Measurements from ENCODE around the gene DGKI. TPM values are rescaled to one million over a fixed set of nuclear protein-coding genes. Genes with fewer than 3 reads are reported as not detected.

Gene DGKI
- total and polyA plus RNA-seq, 2 donors (not counting 1 experiment from before 2014, with no cell fraction given): not detected

- TF ChIP-seq EZH2 (IDR thresholded peaks at IDR 0.05; ENCODE audit: borderline replicate concordance, insufficient read depth, low read depth, low read length, poor library complexity, severe bottlenecking): no peak
- TF ChIP-seq CTCF (IDR thresholded peaks at IDR 0.05): no peak
- no peaks in the 10 kb centered on the region for H3K9me3 ChIP-seq (ENCODE audit: control extremely low read depth in 1 of 3, control insufficient read depth in 2 of 3, insufficient read depth in 1 of 3, low read length in 2 of 3)
- intact Hi-C loops (cut with micrococcal nuclease): no loop called here
- CTCF ChIA-PET: no interaction called here
- no peaks in the 10 kb centered on the region for H3K9me3 Mint-ChIP-seq (ENCODE audit: insufficient read depth)
- H3K79me2 ChIP-seq (ENCODE audit: control insufficient read depth, insufficient read depth, low read length): no peaks in the 10 kb centered on the region
- no peak overlapping the region for H3K4me2 ChIP-seq (replicated peaks; ENCODE audit: low read depth, low read length, poor library complexity, severe bottlenecking)
- no peak overlapping the region for H3K4me3 Mint-ChIP-seq
- H2AFZ ChIP-seq (ENCODE audit: insufficient read depth, low read depth, low read length, poor library complexity, severe bottlenecking): no peak overlapping the region
- no peaks in the 10 kb centered on the region for H3K4me1 ChIP-seq (ENCODE audit: control insufficient read depth in 2 of 2, insufficient read depth in 2 of 2, low read length in 2 of 2)
- no peak overlapping the region for H3K4me3 ChIP-seq (ENCODE audit: control extremely low read depth in 1 of 5, extremely low read depth in 1 of 5, insufficient read depth in 1 of 5, low read depth in 2 of 5, low read length in 4 of 5)
- no peaks in the 10 kb centered on the region for H3K4me1 Mint-ChIP-seq
- H3K27ac Mint-ChIP-seq: no peak overlapping the region
- POLR2A ChIA-PET: no interaction called here
- no peaks in the 10 kb centered on the region for H3K27me3 ChIP-seq (replicated peaks in 1 of 4; ENCODE audit: control extremely low read depth in 1 of 4, control insufficient read depth in 3 of 4, insufficient read depth in 4 of 4, low read length in 3 of 4)
- no peaks in the 10 kb centered on the region for H3K27me3 Mint-ChIP-seq
- ATAC-seq (ENCODE audit: low read depth) (no peak), DNase-seq (no peak)
- no peak overlapping the region for H3K9ac ChIP-seq (ENCODE audit: low read length)
- H4K20me1 ChIP-seq (ENCODE audit: control insufficient read depth, insufficient read depth, low read length, poor library complexity, severe bottlenecking): no peaks in the 10 kb centered on the region
- H3K36me3 ChIP-seq (replicated peaks in 1 of 2; ENCODE audit: control extremely low read depth in 1 of 2, control insufficient read depth in 1 of 2, extremely low read depth in 1 of 2, insufficient read depth in 2 of 2, low read length in 1 of 2): no peaks in the 10 kb centered on the region
- WGBS (ENCODE audit: insufficient coverage): no CpG with 5 or more reads among the region's 3 CpGs
- H3K27ac ChIP-seq (ENCODE audit: low read length in 2 of 2): no peak overlapping the region
These were observed 439.7 kb downstream of the DGKI start for GRCh38 chr7:137407078-137407477.

- no peak overlapping the region for H3K4me3 Mint-ChIP-seq
- H3K27me3 Mint-ChIP-seq: no peaks in the 10 kb centered on the region
- Histone ChIP-seq H3K36me3 (replicated peaks in 1 of 2; ENCODE audit: control extremely low read depth in 1 of 2, control insufficient read depth in 1 of 2, extremely low read depth in 1 of 2, insufficient read depth in 2 of 2, low read length in 1 of 2) (no peaks in the 10 kb centered on the region), H3K79me2 (ENCODE audit: control insufficient read depth, insufficient read depth, low read length) (no peaks in the 10 kb centered on the region), H3K4me2 (replicated peaks; ENCODE audit: low read depth, low read length, poor library complexity, severe bottlenecking) (no peak overlapping the region), H2AFZ (ENCODE audit: insufficient read depth, low read depth, low read length, poor library complexity, severe bottlenecking) (no peak overlapping the region), H3K4me1 (ENCODE audit: control insufficient read depth in 2 of 2, insufficient read depth in 2 of 2, low read length in 2 of 2) (no peaks in the 10 kb centered on the region), H3K4me3 (ENCODE audit: control extremely low read depth in 1 of 5, extremely low read depth in 1 of 5, insufficient read depth in 1 of 5, low read depth in 2 of 5, low read length in 4 of 5) (no peak overlapping the region), H3K27me3 (replicated peaks in 1 of 4; ENCODE audit: control extremely low read depth in 1 of 4, control insufficient read depth in 3 of 4, insufficient read depth in 4 of 4, low read length in 3 of 4) (no peaks in the 10 kb centered on the region), H3K27ac (ENCODE audit: low read length in 2 of 2) (no peak overlapping the region), H4K20me1 (ENCODE audit: control insufficient read depth, insufficient read depth, low read length, poor library complexity, severe bottlenecking) (no peaks in the 10 kb centered on the region), H3K9ac (ENCODE audit: low read length) (no peak overlapping the region), H3K9me3 (ENCODE audit: control extremely low read depth in 1 of 3, control insufficient read depth in 2 of 3, insufficient read depth in 1 of 3, low read length in 2 of 3) (no peaks in the 10 kb centered on the region)
- POLR2A ChIA-PET: no interaction called here
- WGBS (ENCODE audit: insufficient coverage): 70% methylated on average over 4 of the region's 5 CpGs
- ATAC-seq (ENCODE audit: low read depth) (no peak), DNase-seq (no peak)
- H3K9me3 Mint-ChIP-seq (ENCODE audit: insufficient read depth): no peaks in the 10 kb centered on the region
- H3K27ac Mint-ChIP-seq: no peak overlapping the region
- H3K4me1 Mint-ChIP-seq: no peaks in the 10 kb centered on the region
- intact Hi-C loops (cut with micrococcal nuclease): no loop called here
- CTCF ChIA-PET: no interaction called here
- TF ChIP-seq CTCF (IDR thresholded peaks at IDR 0.05) (no peak), EZH2 (IDR thresholded peaks at IDR 0.05; ENCODE audit: borderline replicate concordance, insufficient read depth, low read depth, low read length, poor library complexity, severe bottlenecking) (no peak)
These were observed 442.0 kb downstream of the DGKI start for GRCh38 chr7:137404660-137405317.

Data from B cell (primary cell).